D341Med (cell line): Measurements from ENCODE around the gene CNDP2.
A peak's percentile ranks its signal among the peaks of the same experiment; 100 is the strongest.

ENCODE experiments used
- DNase-seq: peaks from one replicate; pipeline ENCODE4 v3.0.0; 2012; ENCODE audit warnings: low spot score

Gene CNDP2

GRCh38 chr18:74472312-74472711, 23.9 kb upstream of the CNDP2 start:
- DNase-seq, result no peak

GRCh38 chr18:74473976-74474640, 22.1 kb upstream of the CNDP2 start:
- no peak for DNase-seq

- peak; percentile 83 for DNase-seq
These were observed 20.0 kb upstream of the CNDP2 start for GRCh38 chr18:74476140-74476539.

GRCh38 chr18:74477771-74478170, 18.4 kb upstream of the CNDP2 start:
- DNase-seq, result no peak

- DNase-seq, result no peak
These were observed 17.8 kb upstream of the CNDP2 start for GRCh38 chr18:74478316-74478715.

GRCh38 chr18:74478880-74479279, 17.3 kb upstream of the CNDP2 start:
- no peak for DNase-seq

- DNase-seq, result no peak
These were observed 16.5 kb upstream of the CNDP2 start for GRCh38 chr18:74479486-74480148.

- DNase-seq, result no peak
These were observed 16.0 kb upstream of the CNDP2 start for GRCh38 chr18:74480149-74480651.

- DNase-seq, result no peak
These were observed 13.5 kb upstream of the CNDP2 start for GRCh38 chr18:74482697-74483096.

GRCh38 chr18:74486119-74486849, 9.9 kb upstream of the CNDP2 start:
- DNase-seq, result no peak

GRCh38 chr18:74488354-74488753, 7.8 kb upstream of the CNDP2 start:
- no peak for DNase-seq

GRCh38 chr18:74488864-74489263, 7.3 kb upstream of the CNDP2 start:
- DNase-seq, result no peak

GRCh38 chr18:74489676-74490075, 6.5 kb upstream of the CNDP2 start:
- DNase-seq, result no peak

GRCh38 chr18:74492259-74492658, 3.9 kb upstream of the CNDP2 start:
- DNase-seq, result no peak

GRCh38 chr18:74493689-74494088, 2.5 kb upstream of the CNDP2 start:
- DNase-seq, result no peak

GRCh38 chr18:74494514-74494913, 1.6 kb upstream of the CNDP2 start:
- no peak for DNase-seq

GRCh38 chr18:74496508-74497323, 553 bp downstream of the CNDP2 start:
- peak; percentile 82 for DNase-seq

- DNase-seq, result no peak
These were observed 1.1 kb downstream of the CNDP2 start for GRCh38 chr18:74497324-74497676.

- no peak for DNase-seq
These were observed 1.6 kb downstream of the CNDP2 start for GRCh38 chr18:74497778-74498177.

GRCh38 chr18:74498712-74499627, 2.8 kb downstream of the CNDP2 start:
- DNase-seq, result no peak

- no peak for DNase-seq
These were observed 3.5 kb downstream of the CNDP2 start for GRCh38 chr18:74499633-74500032.
